Measurements from ENCODE around the gene TSPO2.
"Not testable (repeated sequence)": the region's sequence is repeated elsewhere in the genome, so short reads cannot be mapped to it uniquely, and the experiment has no call there.

The TSPO2 gene, protein sequence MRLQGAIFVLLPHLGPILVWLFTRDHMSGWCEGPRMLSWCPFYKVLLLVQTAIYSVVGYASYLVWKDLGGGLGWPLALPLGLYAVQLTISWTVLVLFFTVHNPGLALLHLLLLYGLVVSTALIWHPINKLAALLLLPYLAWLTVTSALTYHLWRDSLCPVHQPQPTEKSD

DNA sequence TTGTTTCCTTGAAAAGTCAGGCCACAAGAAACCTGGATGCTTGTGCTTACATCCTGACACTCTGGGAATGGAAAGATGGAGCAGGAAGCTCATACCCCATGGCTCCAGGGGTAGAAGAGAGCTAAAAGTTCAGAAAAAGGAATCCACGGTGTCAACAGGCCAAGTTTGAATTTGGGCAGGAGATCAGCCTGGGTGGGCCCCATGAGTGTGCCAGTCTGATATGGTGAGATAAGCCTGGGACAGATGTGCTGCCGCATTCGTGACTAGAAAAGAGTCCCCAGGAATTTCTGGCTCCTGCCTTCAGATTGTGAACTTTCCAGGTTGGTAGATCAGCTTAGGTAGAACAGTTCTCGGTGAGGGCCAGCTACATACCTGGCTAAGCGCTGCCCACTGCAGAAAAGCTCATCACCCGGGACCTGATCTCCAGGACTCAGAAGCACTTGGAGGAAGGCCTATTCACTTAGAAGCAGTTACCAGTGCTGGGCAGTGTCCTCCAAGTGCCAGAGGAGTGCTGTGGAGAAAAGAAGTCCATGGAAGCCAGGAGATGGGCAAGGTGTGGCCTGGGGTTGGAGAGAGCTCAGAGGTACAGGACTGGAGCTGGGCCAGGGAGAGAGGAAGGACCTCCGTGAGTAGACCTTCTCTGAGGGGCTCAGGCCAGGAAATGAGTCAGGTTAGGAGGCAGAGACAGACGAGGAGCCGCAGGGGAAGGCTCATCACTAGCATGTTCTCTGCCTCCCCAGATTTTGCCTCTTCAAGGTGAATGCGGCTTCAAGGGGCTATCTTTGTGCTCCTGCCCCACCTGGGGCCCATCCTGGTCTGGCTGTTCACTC is at the start of gene TSPO2:
Gene TSPO2 (plus strand): TSS at position 242 of the 830 bp plus-strand sequence. CDS start 519 bp downstream, at position 761.
- DNase-seq, result no peak

DNA sequence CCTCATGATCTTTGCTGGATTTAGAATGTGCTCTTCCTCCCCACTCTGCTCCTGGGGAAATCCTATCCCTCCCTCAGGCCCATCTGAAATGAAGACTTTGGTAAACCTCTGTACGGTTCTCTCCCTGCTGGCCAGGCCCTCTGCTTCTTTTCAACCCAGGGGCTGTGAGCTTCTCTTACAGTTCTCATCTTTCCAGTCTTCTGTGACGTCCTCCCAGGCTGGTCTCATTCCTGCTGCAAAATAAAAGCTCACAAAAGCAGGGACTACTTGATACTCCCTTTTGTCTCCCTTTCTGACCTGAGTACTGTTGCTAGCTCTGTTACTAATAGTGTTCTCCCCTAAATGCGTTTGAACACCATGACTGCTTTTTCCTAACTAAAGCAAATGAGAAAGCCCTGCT is 49.5 kb upstream of the TSPO2 start:
- no peak for DNase-seq

DNA sequence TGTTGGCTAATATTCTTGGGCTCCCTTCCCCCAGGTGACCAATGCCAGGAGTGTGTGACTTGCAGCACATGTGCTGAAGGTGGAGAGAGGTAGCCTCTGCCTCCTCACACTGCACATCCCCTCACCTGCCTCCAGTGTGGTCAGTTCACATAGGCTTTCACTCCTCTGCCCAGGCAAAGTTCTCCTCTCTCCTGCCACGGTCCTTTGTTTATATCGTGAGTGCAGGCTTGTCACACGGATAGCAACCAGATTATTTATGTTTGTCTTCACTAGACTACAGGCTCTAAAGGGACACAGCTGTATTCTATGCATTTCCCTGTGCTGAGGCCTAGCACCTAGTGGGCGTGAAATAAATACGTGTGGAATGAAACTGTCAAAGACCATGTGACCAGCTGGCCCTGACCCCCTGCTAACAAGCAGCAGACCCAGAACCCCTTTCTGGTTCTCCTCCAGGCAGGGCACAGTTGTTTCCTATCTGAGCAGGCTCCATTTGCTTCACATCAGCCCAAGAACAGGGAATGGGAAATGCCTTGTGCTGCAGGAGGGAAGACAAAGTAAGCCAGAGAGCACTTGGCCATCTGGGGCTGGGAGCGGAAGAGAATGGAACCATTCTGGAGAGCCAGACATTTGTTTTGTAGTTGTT is 45.6 kb upstream of the TSPO2 start:
- DNase-seq, result no peak

DNA sequence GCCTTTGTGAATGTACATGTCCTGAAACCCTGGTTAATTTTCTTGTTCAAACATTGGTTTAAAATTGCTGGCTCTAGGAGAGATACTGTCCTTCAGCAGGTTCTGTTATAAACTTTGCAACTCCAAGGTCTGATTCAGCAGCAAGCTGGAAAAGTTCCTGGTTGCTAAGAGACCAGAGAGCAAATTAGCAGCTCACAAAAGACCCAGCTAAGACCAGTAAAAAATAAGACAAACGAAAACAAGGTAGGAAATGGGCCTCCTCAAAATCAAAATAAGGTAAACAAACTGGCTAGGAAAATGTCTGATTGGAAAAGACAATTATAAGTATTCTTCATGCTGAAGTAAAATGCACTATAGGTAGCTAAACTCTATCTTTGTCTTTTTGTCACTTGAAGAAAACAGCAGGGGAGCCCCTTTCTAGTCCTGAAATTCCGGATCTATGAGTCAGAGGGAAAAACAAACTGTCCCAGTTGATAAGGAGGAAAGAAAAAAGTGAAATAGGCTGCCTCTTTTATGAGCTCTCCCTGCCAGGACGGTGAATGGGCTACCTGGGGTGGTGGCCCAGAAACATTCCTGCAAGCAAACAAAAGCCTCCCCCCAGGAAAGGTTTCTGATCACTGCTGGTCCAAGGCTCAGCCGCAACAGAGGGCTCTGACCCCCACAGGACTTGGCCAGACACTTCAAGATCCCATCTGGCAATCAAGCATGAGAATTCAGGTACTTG is 44.9 kb upstream of the TSPO2 start:
- DNase-seq, result no peak

DNA sequence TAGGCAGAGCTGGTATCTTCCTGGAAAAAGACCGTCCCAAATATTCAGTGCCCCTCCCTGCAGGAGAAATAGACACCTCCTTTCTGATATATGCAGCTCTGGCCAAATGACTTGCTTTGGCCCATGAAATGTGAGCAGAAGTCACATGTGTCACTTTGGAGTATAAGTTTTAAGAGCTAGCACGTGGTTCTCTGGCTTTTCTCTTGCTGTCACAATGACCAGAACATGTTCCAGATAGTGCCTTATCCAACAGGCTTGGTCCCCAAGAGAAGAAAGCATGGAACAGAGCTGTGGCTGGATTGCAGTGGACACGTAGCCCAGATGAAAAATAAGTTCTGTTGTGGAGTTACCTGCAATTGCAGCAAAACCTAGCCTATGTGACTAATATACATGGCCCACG is 43.6 kb upstream of the TSPO2 start:
- no peak for DNase-seq

DNA sequence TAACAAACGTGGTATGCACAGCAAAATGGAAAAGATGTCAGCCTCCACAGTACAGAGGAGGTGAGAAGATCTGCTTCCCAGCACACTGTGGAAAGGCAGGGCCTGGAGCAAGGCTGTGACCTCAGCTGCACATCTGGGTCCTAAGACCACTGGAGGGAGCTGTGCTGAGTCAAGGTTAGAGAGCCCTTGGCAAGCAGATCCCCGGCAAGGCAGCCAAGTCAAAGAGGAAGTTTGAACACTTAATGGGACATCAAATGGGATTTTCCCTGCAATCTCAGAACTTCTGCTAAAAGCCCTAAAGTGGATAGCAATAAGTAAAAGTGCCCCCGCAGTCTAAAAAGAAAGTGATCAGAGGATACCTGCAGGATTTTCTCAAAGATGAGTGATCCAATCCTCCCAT is 42.7 kb upstream of the TSPO2 start:
- DNase-seq, result no peak

DNA sequence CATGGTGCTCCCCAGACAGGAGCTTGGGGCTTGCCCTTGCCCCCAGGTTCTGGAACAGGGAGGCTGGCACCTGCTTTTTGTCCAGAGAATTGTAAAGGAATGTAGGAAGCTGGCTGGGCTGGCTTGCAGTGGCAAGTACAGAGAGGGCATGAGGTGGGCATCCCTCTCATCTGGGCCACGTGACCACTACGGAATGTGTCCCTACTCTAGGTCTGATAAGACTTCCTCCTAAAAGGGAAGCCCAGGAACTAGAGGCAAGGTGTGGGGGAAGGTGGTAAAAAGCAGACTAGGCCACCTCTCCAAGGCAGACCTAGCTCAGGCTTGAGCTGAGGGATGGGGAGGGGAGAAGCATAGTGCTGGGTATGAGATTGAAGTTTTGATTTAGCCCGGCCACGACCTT is 42.0 kb upstream of the TSPO2 start:
- DNase-seq, result no peak

DNA sequence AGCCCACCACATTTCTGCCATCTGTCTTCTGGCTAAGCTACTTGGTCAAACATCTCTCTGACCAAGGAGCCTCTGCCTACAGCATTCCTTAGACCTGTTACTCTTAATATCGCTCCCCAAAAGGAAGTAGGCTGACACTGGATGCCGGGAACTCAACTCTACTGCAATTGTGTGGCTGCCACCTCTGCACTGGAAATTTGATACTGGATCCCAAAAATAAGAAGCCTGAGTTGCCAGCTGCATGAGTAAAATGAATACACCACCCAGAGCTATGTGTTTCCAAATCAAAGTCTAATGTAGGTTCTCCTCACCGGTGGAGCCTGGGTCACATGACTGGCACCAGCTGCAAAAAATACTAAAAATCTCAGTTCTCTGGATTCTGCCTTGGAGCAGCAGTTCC is 40.1 kb upstream of the TSPO2 start:
- DNase-seq, result no peak

DNA sequence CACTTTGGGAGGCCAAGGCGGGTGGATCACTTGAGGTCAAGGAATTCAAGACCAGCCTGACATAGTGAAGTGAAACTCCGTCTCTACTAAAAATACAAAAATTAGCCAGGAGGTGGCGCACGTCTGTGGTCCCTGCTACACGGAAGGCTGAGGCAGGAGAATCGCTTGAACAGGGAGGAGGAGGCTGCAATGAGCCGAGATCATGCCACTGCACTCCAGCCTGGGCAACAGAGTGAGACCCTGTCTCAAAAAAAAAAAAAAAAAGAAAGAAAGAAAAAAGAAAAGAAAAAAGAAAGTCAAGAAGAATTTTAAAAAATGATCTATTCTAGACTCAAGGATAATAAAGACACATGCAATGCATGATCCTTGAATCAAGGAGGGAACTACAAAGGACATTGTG is 36.0 kb upstream of the TSPO2 start:
- peak; percentile 52 for DNase-seq

DNA sequence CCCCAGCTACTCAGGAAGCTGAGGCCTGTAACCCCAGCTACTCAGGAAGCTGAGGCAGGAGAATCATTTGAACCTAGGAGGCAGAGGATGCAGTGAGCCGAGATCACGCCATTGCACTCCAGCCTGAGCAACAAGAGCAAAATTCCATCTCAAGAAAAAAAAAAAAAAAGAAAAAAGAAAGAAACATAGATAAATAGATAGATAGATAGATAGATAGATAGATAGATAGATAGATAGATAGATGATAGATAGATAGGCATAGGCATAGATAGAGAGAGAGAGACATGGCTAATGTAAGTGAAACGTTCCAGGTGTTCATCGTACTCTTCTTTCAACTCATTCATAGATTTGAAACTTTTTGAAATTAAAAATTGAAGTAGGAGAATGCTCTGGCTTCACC is 35.3 kb upstream of the TSPO2 start:
- DNase-seq, result not testable (repeated sequence)

DNA sequence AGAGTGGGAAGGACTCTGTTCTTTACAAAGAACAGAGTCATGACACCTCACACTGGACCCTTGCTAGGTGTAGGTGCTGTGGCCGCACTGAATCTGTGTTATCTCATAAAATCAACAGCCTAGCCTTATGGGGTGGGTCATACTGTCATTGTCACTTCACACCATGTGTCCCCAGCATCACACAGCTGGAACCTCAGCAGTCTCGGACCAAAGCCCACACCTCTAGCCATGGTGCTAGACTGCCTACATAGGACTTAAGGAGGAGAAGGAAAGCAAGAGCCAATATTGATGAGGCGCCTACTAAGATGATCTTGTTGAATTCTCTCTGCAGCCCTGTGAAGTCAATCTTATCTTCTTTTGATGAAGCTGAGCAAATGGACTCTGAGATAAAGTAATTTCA is 34.3 kb upstream of the TSPO2 start:
- no peak for DNase-seq

DNA sequence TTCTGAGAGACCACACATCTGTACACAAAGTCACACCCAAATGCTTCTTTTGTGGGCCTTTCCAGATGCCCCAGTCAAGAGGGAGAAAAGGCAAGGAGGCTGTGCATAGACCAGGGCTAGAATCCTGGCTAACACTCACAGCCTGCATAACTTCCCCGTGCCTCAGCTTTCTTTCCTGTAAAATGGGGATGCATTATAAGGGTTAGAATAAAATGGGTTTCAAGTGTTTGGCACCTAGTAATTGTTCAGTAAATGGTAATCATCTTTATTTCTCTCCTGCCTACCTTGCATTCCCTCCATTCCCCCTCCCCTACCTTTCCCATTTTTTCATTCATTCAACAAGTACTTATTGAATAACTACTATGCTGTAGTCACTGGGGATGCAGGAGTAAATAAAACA is 32.6 kb upstream of the TSPO2 start:
- DNase-seq, result no peak

DNA sequence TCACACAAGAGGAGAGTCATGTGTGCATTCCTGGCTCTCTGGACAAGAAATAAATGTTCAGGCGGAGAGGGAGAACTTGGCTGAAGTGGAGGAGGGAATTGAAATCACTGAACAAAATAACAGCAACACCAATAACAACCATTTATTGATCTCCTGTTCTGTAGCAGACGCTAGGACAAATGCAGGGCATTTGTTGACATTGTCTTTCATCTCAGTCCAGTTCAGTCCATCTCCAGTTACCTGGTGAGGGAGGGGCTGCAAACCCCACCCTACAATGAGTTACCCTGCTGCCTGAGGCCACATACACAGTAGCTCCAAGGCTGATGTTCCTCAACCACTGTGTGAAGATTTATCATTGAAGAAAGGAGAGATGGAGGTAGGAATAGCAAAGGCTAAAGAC is 30.6 kb upstream of the TSPO2 start:
- DNase-seq, result no peak

DNA sequence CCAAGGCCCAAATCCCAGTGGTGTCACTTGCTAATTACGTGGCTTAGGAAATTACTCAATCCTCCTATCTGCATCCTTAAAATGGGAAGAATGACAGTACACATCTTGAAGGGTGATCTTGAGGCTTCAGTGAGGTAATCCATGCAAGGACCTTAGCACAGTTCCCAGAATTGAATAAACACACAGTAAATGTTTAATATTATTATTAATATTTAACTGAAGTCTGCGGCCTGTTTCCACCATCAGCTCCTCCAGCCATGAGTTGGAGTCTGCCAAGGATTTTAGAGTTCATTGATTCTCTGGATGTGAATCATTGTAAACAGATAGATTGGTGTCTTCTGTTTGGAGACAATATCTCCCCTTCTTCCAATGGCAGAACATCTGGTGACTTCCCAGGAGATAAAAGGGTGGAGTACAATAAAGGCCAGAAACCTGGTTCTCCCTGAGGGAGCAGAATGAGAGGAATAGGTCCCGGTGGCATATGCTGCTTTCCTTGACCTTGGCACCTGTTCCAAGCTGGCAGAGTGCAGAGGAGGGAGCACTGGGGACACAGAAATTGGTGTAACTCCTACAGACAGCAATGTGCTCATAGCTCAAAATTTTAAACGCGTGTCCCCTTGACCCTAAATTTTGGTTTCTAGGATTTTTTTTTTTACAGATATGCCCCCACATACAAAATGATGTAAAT is 28.7 kb upstream of the TSPO2 start:
- DNase-seq, result no peak

DNA sequence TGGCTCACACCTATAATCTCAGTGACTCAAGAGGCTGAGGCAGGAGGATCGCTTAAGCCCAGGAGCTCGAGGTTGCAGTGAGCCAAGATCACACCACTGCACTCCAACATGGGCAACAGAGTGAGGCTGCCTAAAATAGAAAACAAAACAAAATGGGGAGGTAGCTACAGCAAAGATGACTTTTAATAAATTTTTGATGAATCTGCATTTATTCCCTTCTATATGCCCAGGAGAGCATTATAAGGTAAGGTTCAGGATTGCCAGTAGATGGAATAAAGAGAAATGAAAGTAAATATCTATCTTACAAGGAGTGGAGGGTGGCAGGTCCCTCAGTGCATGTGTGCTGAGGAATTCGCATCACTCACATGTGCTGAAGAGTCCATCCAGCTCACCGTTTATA is 27.5 kb upstream of the TSPO2 start:
- no peak for DNase-seq

DNA sequence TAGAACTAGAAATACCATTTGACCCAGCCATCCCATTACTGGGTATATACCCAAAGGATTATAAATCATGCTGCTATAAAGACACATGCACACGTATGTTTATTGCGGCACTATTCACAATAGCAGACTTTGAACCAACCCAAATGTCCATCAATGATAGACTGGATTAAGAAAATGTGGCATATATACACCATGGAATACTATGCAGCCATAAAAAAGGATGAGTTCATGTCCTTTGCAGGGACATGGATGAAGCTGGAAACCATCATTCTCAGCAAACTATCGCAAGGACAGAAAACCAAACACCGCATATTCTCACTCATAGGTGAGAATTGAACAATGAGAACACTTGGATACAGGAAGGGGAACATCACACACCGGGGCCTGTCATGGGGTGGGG is 26.4 kb upstream of the TSPO2 start:
- DNase-seq, result not testable (repeated sequence)

DNA sequence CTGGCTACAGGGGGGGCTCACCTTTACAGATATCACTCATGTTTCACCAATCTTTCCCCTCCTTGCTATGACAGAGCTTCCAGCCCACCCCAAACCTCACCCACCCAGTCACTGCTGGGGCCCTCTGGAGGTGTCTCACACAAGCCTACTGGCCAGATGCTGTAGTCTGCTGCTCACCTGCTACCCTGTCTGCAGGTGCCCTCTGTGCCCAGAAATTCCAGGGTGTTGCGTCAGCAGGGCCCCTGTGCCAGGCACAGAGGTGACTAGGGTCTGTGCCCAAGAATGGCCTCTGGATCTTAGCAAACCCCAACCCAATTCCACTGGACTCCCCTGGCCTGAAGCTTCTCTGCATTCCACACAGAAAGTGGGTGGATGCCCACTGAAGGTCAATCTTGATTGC is 24.6 kb upstream of the TSPO2 start:
- DNase-seq, result no peak

DNA sequence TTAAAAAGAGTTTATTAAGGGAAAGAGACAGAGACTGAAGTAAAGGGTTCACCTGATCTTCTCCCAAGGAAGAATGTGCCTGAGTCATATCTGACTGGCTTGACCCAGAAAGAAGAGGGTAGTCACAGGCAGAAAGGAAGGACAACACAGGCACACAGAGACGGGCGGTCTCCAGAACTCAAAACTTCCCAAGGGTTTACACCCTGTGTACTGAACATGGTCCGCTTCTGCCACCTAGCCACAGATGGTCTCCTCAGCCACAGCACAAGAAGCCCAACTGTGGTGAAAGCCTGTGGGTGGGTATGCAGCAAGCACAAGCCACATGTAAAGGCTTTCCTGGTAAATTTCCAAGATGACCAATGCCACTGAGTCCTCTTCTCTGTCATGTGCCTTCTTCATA is 20.4 kb upstream of the TSPO2 start:
- no peak for DNase-seq

DNA sequence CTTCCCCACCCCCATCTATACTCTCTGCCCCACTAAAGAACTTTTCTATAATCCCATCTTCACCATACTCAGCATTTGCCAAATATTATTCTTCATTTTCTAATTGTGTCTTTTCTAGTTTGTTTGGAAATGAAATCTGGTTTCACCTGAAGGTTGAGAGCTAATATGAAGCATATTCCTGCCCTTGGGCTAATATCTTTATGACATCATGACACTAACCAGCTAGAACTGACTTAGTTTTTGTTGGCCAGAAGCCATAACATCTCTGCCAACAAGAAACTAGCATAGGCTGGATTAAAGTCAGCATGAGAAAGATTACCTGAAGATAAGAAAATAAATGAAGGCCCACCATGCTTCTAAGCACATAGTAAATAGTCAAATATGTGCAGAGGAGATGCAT is 20.0 kb upstream of the TSPO2 start:
- no peak for DNase-seq

DNA sequence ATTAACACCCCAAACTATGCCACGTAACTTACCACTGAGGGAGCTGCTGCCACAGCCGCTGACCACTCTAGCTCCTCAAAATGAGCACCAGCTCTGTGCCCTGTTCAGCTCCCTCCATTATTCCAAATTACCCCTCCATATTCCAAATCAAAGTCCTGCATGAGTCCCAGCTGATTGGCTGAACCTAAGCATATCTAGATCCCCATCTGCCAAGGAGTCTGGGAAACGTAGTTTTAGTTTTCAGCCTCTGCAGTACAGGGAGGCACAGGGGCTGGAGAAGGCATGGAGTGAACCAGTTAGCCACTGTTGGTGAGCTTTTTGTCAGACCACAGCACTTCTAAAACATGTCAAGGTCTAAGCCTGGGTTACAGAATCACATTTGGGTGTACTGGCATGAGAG is 19.2 kb upstream of the TSPO2 start:
- no peak for DNase-seq

DNA sequence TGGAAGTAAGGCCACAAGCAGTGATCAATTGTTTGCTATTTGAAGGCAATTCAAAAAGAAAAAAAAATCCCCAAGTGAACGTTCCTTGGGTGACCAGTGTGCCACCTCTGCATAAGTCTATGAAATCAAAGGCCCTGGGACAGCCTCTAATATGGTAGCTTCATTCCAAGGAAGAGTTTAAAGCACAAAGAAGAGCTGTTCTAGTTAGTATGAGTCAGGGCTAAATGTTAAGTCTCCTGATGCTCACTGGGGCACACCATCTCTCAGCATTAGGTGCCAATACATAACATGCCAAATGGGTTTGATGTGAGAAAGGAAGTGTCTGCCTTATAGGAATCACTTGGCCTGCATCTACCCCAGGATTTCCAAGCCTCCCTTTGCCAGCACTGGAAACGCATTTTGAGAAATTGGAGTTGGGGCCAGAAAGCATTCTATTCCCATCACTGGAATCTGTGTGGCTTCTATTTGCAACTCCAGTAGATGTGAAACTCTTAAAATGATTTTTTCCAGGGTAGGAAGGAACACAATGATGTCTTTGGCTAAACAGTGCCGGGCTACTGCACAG is 16.2 kb upstream of the TSPO2 start:
- no peak for DNase-seq

DNA sequence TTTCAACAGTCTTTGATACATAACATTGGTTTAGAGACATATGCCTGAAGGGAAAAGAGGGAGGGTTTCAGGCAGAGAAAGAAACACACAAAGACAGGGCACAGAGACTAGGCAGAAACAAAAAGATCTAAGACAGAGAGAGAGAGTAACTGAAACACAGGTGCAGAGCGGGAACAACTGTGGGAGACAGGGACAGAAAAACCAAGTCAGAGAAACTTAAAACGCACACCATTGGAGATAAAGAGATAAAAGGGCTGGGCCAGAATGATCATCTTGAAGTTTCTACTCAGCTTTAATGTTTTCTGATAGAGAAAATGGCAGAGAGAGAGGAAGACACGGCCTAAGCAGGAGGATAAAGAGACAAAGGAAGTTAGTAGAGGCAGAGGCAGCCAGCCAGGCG is 15.0 kb upstream of the TSPO2 start:
- DNase-seq, result no peak

Data from activated CD8-positive, alpha-beta memory T cell treated with anti-CD3 and anti-CD28 coated beads, Interleukin-2, amount 50 U/mL, for 4 hours (primary cell).